ENCODE data around the gene LOC128125822.
A peak's percentile ranks its signal among the peaks of the same experiment; 100 is the strongest.

Gene LOC128125822

DNA sequence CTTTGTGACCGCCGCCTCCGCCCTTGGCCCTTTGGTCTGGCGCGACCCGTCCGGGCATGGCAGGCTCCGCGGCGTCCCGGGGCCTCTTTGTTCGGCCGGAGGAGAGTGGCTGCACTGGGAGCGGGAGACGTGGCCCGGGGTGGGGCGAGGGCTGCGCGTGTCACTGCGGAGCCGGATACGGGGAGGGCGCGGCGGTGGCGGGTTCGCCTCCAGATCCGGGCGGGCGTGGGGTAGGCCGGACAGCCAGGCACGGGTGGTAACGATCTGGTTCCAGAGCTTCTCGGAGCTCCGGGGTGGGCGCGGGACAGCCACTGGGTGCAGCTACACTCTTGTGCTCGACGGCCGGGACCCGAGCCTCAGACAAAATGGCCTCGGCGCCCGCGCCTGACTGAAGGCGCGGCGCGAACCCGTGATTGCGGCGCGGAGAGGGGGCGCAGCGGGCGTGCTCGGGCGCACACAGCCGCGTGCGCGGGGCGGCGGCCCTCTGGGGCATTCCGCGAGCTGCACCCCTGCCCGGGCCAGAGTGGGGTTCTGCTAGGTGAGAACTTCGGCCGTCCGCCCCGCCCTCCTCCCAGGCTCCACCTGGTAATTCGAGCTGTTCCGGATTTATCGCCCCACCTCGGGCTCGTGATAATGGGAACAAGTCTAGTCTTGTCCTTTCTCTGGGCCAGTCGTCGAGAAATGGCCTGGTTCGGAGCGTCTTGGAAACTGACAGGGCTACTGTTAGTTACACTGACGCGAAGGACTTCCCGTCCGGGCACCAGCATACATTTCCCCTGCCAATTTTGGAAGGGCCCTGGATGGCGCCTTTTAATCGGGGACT is 1.0 kb downstream of the LOC128125822 start (continued):
- TF ChIP-seq NR2C1 (IDR thresholded peaks at IDR 0.05) (peak; percentile 28; the same call in 1 of the 2 replicates), IKZF1 (conservative IDR thresholded peaks at IDR 0.05) (peak; percentile 78), SP1 (IDR thresholded peaks at IDR 0.05; ENCODE audit: low read depth, low read length) (no peak), CHD2 (IDR thresholded peaks at IDR 0.05; ENCODE audit: borderline replicate concordance, low read depth, low read length) (no peak; the same call in none of the 2 replicates), RELA (IDR thresholded peaks at IDR 0.05; ENCODE audit: borderline replicate concordance, partially characterized antibody) (no peak), POU2F2 (IDR thresholded peaks at IDR 0.05; ENCODE audit: borderline replicate concordance, low read depth, low read length) (peak; percentile 15; the same call in 2 of the 3 replicates), ZBED1 (IDR thresholded peaks at IDR 0.05; ENCODE audit: borderline replicate concordance) (peak; percentile 97; the same call in 1 of the 2 replicates), PML (IDR thresholded peaks at IDR 0.05; ENCODE audit: low read length) (peak; percentile 85), SMARCA5 (IDR thresholded peaks at IDR 0.05) (peak; percentile 62; the same call in 1 of the 2 replicates), SREBF1 (IDR thresholded peaks at IDR 0.05; ENCODE audit: low read length) (no peak), RCOR1 (conservative IDR thresholded peaks at IDR 0.05; ENCODE audit: low read depth, low read length) (no peak), SREBF2 (IDR thresholded peaks at IDR 0.05; ENCODE audit: low read length) (no peak), SMAD1 (IDR thresholded peaks at IDR 0.05; ENCODE audit: low read depth, partially characterized antibody) (peak; percentile 17), GABPA (IDR thresholded peaks at IDR 0.05; ENCODE audit: low read depth) (no peak), MTA2 (IDR thresholded peaks at IDR 0.05; ENCODE audit: low read depth) (peak; percentile 61; the same call in 1 of the 2 replicates), HDAC6 (IDR thresholded peaks at IDR 0.05; ENCODE audit: unreplicated experiment) (peak; percentile 53), LARP7 (IDR thresholded peaks at IDR 0.05) (peak; percentile 79), EP300 (IDR thresholded peaks at IDR 0.05; ENCODE audit: borderline replicate concordance in 1 of 2, control insufficient read depth in 1 of 2, low read depth in 2 of 2, low read length in 2 of 2) (0 out of 4 replicates have a peak, but pooled peaks of 1 of the 2 experiments have one; percentile 11), BRCA1 (IDR thresholded peaks at IDR 0.05; ENCODE audit: low read depth, low read length) (no peak; the same call in 1 of the 2 replicates), TCF7 (IDR thresholded peaks at IDR 0.05; ENCODE audit: borderline replicate concordance) (peak; percentile 21; the same call in 1 of the 2 replicates)
- TF ChIP-seq, protein P1, sequence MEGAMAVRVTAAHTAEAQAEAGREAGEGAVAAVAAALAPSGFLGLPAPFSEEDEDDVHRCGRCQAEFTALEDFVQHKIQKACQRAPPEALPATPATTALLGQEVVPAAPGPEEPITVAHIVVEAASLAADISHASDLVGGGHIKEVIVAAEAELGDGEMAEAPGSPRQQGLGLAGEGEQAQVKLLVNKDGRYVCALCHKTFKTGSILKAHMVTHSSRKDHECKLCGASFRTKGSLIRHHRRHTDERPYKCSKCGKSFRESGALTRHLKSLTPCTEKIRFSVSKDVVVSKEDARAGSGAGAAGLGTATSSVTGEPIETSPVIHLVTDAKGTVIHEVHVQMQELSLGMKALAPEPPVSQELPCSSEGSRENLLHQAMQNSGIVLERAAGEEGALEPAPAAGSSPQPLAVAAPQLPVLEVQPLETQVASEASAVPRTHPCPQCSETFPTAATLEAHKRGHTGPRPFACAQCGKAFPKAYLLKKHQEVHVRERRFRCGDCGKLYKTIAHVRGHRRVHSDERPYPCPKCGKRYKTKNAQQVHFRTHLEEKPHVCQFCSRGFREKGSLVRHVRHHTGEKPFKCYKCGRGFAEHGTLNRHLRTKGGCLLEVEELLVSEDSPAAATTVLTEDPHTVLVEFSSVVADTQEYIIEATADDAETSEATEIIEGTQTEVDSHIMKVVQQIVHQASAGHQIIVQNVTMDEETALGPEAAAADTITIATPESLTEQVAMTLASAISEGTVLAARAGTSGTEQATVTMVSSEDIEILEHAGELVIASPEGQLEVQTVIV (IDR thresholded peaks at IDR 0.05; ENCODE audit: borderline replicate concordance, partially characterized antibody) = peak; percentile 25
- TF ChIP-seq, protein P2, sequence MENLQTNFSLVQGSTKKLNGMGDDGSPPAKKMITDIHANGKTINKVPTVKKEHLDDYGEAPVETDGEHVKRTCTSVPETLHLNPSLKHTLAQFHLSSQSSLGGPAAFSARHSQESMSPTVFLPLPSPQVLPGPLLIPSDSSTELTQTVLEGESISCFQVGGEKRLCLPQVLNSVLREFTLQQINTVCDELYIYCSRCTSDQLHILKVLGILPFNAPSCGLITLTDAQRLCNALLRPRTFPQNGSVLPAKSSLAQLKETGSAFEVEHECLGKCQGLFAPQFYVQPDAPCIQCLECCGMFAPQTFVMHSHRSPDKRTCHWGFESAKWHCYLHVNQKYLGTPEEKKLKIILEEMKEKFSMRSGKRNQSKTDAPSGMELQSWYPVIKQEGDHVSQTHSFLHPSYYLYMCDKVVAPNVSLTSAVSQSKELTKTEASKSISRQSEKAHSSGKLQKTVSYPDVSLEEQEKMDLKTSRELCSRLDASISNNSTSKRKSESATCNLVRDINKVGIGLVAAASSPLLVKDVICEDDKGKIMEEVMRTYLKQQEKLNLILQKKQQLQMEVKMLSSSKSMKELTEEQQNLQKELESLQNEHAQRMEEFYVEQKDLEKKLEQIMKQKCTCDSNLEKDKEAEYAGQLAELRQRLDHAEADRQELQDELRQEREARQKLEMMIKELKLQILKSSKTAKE (IDR thresholded peaks at IDR 0.05; ENCODE audit: low read depth, poor library complexity, severe bottlenecking) = peak; percentile 88
- TF ChIP-seq, protein P3, sequence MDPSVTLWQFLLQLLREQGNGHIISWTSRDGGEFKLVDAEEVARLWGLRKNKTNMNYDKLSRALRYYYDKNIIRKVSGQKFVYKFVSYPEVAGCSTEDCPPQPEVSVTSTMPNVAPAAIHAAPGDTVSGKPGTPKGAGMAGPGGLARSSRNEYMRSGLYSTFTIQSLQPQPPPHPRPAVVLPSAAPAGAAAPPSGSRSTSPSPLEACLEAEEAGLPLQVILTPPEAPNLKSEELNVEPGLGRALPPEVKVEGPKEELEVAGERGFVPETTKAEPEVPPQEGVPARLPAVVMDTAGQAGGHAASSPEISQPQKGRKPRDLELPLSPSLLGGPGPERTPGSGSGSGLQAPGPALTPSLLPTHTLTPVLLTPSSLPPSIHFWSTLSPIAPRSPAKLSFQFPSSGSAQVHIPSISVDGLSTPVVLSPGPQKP (IDR thresholded peaks at IDR 0.05; ENCODE audit: low read depth, low read length) = peak; percentile 43; the same call in 1 of the 2 replicates
- TF ChIP-seq, protein P4, sequence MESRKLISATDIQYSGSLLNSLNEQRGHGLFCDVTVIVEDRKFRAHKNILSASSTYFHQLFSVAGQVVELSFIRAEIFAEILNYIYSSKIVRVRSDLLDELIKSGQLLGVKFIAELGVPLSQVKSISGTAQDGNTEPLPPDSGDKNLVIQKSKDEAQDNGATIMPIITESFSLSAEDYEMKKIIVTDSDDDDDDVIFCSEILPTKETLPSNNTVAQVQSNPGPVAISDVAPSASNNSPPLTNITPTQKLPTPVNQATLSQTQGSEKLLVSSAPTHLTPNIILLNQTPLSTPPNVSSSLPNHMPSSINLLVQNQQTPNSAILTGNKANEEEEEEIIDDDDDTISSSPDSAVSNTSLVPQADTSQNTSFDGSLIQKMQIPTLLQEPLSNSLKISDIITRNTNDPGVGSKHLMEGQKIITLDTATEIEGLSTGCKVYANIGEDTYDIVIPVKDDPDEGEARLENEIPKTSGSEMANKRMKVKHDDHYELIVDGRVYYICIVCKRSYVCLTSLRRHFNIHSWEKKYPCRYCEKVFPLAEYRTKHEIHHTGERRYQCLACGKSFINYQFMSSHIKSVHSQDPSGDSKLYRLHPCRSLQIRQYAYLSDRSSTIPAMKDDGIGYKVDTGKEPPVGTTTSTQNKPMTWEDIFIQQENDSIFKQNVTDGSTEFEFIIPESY (IDR thresholded peaks at IDR 0.05) = no peak

Data from GM12878 (cell line).